GM12874 (cell line): Measurements from ENCODE around the gene FARS2.

Experiments
- CTCF ChIP-seq: IDR thresholded peaks from 2 replicates; pipeline ENCODE4 v1.5.1; 2011; ENCODE audit warnings: low read depth, mild to moderate bottlenecking, control low read depth, low read length, moderate library complexity; ENCODE audit not compliant: insufficient read depth

Gene FARS2

GRCh38 chr6:5617179-5617578 lies 355.9 kb downstream of the FARS2 start:
- no peak for TF ChIP-seq CTCF

GRCh38 chr6:5619249-5619648 lies 357.9 kb downstream of the FARS2 start:
- TF ChIP-seq CTCF: no peak

- no peak for TF ChIP-seq CTCF
Measured at GRCh38 chr6:5622276-5623005, 361.1 kb downstream of the FARS2 start.

DNA sequence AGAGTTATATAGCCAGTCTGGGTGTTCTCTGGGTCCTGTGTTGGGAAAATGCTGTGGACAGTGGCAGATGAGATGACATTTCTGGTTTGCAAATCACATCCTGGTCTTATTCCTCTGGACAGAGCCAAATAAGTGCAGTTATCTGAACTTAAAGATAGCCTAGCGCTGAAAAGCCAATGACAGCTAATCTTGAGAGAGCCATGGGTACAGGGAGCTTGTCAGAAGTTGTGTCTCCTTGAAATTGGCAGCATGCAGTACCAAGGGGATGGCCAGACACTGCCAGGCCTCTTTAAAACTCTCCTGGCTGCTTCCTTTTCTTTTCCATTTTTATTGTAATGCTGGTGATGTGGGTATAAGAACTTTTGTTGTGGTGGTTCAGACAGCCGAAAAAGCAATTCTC lies 362.5 kb downstream of the FARS2 start:
- no peak for TF ChIP-seq CTCF

DNA sequence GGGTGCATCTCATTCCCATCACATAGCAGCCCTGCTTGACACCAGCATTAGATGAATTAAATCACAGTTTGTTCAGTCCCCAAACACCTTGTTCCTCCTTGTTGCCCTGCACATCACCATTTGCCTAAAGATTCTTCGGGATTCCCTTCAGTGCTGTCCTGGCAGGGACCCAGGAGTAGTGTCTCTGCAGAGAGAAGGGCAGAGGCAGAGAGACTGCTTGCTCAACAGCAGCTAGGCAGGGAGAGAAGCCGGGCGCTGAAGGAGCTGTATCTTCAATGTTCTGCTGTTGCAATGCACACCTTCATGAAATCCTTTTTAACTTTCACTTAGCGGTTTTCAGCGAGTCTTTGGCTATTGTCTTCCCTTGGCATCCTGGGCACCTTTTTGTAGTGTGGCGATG lies 362.9 kb downstream of the FARS2 start:
- TF ChIP-seq CTCF: no peak

DNA sequence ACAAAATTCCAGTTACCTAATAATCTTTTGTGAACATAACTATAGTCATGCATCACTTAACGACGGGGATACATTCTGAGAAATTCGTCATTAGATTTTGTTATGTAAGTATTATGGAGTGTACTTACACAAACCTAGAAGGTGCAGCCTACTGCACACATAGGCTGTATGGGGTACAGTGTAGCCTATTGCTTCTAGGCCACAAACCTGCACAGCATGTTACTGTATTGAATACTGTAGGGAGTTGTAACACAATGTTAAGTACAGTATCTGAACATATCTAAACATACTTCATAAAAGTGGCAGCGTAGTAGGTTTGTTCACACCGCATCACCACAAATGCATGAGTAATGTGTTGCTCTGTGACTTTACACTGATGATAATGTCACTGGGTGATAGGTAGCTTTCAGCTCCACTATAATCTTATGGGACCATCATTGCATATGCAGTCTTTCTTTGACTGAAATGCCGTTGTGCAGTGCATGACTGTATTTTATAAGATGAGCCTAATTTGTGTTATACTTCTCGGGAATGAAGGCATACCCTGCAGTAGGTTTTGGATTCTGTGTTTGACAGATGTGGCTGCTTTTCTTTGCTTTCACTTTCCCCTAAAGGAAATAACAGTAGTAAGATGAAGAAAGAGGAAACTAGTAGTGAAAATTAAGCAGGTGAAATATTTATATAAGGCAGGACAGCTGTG lies 365.6 kb downstream of the FARS2 start:
- no peak for TF ChIP-seq CTCF

DNA sequence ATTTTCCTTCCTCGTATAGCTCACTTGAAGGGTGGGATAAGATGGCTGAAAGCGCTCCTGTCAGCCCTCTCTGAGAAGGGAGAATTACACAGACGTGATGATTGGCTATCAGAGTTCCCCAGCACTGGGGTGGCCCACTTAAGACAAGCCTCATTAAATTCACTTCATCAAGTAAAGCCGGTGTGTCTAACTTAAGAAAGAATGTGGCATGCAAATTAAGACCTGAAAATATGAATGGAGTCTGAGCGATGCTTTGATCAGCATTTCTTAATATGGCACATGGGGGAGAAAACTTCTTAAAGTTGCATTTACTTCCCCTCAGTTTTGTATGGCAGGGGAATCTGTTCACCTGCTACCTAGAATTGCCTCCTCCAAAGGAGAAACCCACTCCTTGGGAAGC lies 369.3 kb downstream of the FARS2 start:
- no peak for TF ChIP-seq CTCF
